GM18498 (cell line): ENCODE results near the gene DNMBP.
A peak's percentile ranks its signal among the peaks of the same experiment; 100 is the strongest.

Experiments used
- ATAC-seq: cut with Tn5 transposase; IDR thresholded peaks from one replicate; pipeline ENCODE4 v1.9.1; 2021; ENCODE audit warnings: mild to moderate bottlenecking, moderate library complexity; ENCODE audit not compliant: unreplicated experiment

The DNMBP gene, protein sequence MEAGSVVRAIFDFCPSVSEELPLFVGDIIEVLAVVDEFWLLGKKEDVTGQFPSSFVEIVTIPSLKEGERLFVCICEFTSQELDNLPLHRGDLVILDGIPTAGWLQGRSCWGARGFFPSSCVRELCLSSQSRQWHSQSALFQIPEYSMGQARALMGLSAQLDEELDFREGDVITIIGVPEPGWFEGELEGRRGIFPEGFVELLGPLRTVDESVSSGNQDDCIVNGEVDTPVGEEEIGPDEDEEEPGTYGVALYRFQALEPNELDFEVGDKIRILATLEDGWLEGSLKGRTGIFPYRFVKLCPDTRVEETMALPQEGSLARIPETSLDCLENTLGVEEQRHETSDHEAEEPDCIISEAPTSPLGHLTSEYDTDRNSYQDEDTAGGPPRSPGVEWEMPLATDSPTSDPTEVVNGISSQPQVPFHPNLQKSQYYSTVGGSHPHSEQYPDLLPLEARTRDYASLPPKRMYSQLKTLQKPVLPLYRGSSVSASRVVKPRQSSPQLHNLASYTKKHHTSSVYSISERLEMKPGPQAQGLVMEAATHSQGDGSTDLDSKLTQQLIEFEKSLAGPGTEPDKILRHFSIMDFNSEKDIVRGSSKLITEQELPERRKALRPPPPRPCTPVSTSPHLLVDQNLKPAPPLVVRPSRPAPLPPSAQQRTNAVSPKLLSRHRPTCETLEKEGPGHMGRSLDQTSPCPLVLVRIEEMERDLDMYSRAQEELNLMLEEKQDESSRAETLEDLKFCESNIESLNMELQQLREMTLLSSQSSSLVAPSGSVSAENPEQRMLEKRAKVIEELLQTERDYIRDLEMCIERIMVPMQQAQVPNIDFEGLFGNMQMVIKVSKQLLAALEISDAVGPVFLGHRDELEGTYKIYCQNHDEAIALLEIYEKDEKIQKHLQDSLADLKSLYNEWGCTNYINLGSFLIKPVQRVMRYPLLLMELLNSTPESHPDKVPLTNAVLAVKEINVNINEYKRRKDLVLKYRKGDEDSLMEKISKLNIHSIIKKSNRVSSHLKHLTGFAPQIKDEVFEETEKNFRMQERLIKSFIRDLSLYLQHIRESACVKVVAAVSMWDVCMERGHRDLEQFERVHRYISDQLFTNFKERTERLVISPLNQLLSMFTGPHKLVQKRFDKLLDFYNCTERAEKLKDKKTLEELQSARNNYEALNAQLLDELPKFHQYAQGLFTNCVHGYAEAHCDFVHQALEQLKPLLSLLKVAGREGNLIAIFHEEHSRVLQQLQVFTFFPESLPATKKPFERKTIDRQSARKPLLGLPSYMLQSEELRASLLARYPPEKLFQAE (N-terminal part only)

GRCh38 chr10:100009793-100010676 lies at the start of gene DNMBP:
Gene DNMBP, minus strand, starts transcription at chr10:100009947. Its CDS starts 37,823 bp downstream, at chr10:99972124.
- ATAC-seq = peak; percentile 73

DNA sequence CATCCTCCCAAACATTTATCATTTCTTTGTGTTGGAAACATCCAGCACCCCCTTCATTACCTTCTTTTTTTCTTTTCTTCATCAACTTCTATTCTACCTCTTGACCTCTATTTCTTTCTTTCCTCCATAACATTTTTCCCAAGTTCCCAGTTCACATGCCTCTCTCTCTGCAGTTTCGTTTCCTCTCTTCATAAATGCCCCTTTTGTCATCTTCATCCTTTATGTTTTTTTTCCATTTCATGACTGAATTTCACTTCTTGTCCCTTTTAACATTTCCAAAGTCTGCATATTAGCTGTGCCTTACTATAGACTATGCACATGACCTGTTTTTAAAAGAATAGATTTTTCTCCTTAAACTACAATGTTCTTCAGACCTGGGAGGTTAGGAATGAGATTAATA lies 48.2 kb upstream of the DNMBP start:
- ATAC-seq = no peak

DNA sequence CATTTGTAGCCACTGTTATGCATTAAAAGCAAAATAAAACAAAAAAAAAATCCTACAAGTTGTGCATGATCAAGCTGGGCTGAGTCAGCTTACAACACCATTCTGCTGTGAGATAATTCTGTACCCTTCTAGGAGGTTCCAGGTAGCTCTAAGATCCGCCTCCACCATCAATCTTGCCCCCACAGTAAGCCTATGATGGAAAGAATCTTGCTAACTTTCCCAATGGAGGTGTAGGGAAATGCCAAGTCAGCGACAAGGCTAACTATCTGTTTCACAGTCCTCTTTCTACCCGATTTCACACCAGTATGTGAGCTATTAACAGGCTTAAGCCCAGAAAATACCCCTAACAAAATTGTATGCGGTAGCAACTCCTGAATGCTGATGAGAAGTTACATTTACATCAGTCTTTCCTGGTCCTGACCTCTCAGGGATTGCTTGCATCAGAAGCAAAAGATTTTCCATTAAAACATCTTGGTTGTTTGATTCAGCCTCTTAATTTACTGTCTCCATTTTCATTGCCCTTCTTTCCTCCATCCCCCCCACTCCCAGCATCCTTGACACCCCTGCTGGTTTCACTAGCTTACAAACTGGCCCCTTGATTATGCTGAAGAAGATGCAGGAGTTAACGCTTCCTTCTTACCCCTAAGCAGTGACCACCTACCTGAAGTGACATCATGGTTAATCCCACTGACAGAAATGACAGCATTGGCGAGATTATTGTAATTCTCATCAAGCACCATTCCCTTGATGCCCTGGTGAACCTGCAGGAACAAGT lies 44.1 kb upstream of the DNMBP start:
- no peak for ATAC-seq

DNA sequence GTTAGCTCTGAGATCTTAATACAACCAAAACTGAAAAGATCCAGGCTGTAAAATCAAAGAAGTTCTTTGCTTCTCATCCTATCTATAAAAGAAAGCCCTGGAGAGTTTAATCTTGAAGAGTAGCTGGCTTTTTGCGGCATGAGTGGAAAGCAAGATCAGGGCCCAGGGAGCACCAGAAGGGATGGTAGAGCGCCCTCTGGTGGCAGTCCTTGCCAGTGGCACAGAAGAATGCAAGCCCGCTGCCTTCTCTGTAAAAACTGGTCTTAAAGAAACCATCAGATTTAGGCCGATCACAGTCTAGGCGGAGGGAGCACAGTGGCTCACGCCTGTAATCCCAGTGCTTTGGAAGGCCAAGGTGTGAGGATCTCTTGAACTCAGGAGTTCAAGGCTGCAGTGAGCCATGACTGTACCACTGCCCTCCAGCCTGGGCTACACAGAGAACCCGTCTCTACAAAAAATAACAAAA lies 36.3 kb upstream of the DNMBP start:
- no peak for ATAC-seq

GRCh38 chr10:100045592-100045991 lies 35.8 kb upstream of the DNMBP start:
- no peak for ATAC-seq

GRCh38 chr10:100043796-100044195 lies 34.0 kb upstream of the DNMBP start:
- no peak for ATAC-seq

- ATAC-seq = no peak
Observed at GRCh38 chr10:100043344-100043743, 33.6 kb upstream of the DNMBP start.

DNA sequence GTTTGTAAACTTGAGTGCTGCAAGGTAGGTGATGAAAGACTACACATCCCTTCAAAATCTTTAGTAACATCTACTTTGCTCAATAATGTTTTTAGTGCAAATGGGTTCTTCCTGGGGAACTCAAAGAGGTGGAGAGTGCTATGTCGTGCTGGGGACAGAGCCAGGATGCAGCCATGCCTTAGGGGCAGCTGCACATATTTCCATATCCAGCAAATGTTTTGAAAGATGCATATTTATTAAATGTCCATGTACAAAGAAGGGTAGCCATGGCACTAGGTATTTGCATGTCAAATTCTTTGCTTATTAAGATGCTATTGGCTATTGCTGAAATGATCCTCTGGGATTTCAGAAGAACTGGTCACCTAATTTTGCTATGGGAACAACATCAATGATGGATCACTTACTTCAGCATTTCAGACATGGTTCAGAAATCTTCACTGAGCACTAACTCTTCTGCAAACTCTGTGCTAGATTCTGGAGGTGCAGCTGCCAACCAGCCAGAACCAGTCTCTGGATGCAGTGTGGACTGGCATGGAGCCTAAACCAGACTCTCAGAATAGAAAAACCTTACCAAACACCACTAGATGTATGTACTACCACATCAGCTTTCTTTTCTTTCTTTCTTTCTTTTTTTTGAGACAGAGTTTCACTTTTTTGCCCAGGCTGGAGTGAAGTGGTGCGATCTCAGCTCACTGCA lies 31.7 kb upstream of the DNMBP start:
- no peak for ATAC-seq

GRCh38 chr10:100038561-100039071 lies 28.9 kb upstream of the DNMBP start:
- no peak for ATAC-seq

DNA sequence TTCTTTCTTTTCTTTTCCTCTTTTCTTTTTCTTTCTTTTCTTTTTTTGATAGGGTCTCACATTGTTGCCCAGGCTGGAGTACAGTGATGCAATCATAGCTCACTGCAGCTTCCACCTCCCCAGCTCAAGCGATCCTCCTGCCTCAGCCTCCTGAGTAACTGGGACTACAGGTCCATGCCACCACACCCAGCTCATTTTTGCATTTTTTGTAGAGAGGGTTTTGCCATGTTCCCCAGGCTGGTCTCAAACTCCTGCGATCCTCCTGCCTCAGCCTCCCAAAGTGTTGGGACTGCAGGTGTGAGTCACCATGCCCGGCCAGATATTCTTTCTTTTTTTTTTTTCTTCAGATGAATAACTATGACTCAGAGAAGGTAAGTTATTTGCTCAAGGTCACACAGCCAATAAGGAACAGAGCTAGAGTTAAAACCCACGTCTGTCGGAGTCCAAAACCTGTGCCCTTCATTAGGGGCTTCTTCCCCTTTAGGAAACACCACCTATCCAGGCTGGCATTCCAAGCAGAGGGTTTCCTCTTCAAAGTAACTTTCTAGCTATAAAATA lies 28.1 kb upstream of the DNMBP start:
- ATAC-seq = no peak

DNA sequence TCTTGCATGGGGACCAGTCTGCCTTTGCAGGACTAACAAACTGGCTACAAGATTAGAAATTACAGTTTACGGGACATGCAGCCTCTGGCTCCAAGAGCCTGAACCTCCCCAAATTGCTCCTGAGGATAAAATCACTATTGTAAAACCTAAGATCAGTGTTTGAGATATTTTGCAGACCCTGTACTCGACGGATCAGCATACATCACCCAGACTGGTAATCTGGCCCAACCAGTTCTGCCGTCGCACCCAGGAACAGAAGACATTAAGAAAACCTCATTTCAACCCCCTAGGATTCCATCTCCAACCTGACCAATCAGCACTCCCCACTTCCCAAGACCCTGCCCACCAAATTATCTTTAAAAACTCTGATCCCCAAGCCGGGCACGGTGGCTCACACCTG lies 27.1 kb upstream of the DNMBP start:
- no peak for ATAC-seq

GRCh38 chr10:100033766-100034418 lies 24.1 kb upstream of the DNMBP start:
- no peak for ATAC-seq

DNA sequence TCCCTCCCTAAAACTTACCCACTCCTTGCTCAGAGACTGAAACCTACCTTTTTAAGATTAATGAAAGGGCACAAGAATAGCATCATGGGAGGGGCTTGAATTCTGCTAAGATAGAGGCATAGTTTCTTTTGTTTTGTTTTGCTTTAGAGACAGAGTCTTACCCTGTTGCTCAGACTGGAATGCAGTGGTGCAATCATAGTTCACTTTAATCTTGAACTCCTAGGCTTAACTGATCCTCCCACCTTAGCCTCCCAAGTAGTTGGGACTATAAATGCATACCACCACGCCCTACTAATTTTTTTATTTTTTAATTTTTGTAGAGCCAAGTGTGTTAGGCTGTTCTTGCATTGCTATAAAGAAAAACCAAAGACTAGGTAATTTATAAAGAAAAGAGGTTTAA lies 17.7 kb upstream of the DNMBP start:
- ATAC-seq = no peak

- no peak for ATAC-seq
Observed at GRCh38 chr10:100025576-100025975, 15.8 kb upstream of the DNMBP start.

DNA sequence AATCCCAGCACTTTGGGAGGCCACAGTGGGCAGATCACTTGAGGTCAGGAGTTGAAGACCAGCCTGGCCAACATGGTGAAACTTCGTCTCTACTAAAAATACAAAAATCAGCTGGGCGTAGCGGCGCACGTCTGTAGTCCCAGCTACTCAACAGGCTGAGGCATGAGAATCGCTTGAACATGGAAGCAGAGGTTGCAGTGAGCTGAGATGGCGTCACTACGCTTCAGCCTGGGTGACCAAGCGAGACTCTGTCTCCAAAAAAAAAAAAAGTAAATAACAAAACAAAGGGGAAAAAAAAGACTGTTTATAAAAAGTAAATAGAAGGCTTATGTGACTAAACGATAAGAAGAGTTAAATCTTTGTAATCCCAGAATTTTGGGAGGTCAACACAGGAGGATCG lies 15.0 kb upstream of the DNMBP start:
- ATAC-seq = no peak

- ATAC-seq = no peak
Observed at GRCh38 chr10:100022403-100022802, 12.7 kb upstream of the DNMBP start.

DNA sequence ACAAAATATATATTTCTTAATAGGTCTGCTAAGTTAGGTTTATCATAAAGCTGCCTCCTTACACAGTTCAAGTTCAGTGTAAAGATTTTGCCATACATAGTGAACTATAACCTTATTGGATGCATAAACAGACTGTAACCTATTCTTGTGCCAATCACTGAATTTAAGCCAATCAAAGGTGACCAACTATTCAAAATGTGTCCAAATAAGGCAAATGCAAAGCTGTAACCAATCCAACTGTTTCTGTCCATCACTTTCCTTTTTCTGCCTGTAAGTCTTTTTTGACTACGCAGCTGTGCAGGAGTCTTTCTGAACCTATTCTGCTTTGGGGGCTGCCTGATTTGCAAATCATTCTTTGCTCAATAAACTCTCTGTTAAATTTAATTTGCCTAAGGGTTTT lies 11.6 kb upstream of the DNMBP start:
- no peak for ATAC-seq

DNA sequence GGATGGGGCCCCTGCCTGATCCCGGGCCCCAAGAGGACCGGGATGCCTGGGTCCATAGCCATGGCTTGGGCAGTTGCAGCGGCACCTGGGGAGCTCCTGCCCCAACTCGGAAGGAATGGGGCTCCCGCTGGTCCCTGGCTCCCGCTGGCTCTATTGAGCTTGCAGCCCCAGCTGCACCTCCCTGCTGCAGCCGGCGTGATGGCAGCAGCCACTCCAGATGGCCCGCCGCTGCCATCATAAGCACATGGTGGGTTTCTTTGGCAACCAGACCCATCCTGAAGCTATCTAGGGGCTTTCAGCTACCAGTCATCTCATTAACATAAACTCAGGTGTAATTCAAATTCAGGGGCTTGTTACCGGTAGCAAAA lies 11.1 kb upstream of the DNMBP start:
- ATAC-seq = no peak
